Measurements from ENCODE around the gene ITIH4. TPM values are rescaled to one million over a fixed set of nuclear protein-coding genes. Genes with fewer than 3 reads are reported as not detected.

The ITIH4 gene
- total RNA-seq, 3 donors from 2014 or later (not counting 1 experiment from before 2014, with no cell fraction given) = 28.2 to 33.0 (median 32.8) TPM

DNA sequence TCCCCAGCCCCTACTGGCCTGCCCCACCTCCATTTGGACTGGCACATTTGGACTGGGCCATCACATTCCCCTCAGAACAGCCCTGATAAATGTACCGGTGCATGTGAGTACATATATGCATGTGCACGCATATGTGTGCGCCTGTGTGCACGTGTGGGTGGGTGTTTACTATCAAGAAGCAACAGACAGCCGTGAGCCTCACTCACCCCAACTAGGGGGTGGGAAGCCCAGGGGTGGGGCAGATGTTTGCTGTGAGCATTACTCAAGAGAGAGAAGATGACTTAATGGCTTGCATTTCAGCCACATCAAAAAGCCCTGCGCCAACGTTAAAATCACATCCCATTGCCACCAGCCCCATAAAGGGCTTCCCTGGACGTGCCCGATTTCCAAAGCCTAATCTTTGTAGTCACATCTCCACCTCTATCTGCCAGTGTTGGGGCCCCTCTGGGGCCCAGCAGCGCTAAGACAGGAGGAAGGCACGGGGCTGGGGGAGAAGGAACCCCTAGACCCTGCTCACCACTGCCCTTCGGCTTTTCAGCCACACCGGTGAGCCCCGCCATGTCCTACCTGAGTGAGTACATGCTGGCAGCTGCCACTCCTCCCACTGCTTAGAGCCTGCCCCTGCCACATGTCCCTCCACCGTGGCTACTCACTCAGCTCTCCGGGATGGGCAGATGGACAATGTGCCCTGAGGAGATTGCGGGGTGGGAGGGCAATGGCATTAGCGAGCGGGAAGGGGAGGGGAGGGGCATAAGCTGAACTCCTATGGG lies 25.0 kb downstream of the ITIH4 start:
- no peak overlapping the region for H3K27ac ChIP-seq (ENCODE audit: low read length)
- ATAC-seq (no peak), DNase-seq (no peak)
- TF ChIP-seq, protein P1, sequence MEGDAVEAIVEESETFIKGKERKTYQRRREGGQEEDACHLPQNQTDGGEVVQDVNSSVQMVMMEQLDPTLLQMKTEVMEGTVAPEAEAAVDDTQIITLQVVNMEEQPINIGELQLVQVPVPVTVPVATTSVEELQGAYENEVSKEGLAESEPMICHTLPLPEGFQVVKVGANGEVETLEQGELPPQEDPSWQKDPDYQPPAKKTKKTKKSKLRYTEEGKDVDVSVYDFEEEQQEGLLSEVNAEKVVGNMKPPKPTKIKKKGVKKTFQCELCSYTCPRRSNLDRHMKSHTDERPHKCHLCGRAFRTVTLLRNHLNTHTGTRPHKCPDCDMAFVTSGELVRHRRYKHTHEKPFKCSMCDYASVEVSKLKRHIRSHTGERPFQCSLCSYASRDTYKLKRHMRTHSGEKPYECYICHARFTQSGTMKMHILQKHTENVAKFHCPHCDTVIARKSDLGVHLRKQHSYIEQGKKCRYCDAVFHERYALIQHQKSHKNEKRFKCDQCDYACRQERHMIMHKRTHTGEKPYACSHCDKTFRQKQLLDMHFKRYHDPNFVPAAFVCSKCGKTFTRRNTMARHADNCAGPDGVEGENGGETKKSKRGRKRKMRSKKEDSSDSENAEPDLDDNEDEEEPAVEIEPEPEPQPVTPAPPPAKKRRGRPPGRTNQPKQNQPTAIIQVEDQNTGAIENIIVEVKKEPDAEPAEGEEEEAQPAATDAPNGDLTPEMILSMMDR (IDR thresholded peaks at IDR 0.05) = no peak
- no peaks in the 10 kb centered on the region for H3K9me3 ChIP-seq (ENCODE audit: control insufficient read depth, insufficient read depth, low read length)
- no peaks in the 10 kb centered on the region for H3K27me3 Mint-ChIP-seq (ENCODE audit: low read depth in 2 of 2)
- no peaks in the 10 kb centered on the region for H3K9me3 Mint-ChIP-seq
- WGBS (ENCODE audit: insufficient coverage) = 92% methylated on average over 15 of the region's 19 CpGs
- peaks cover 0 to 23% of the 10 kb centered on the region in 2 donors for H3K4me1 Mint-ChIP-seq
- no peaks in the 10 kb centered on the region for H3K27me3 ChIP-seq (ENCODE audit: control insufficient read depth, insufficient read depth, low read length)
- H3K36me3 ChIP-seq (ENCODE audit: control insufficient read depth, insufficient read depth, low read length) = no peaks in the 10 kb centered on the region
- H3K4me3 ChIP-seq (ENCODE audit: low read length) = no peak overlapping the region
- peaks cover 15% of the 10 kb centered on the region for H3K4me1 ChIP-seq (ENCODE audit: control insufficient read depth, insufficient read depth, low read length)
- H3K4me3 Mint-ChIP-seq = no peak overlapping the region
- no peak overlapping the region for H3K27ac Mint-ChIP-seq
- intact Hi-C loops (cut with micrococcal nuclease) = no loop called here
- H3K36me3 Mint-ChIP-seq = no peaks in the 10 kb centered on the region

GRCh38 chr3:52801839-52802238 lies 28.6 kb downstream of the ITIH4 start:
- Mint-ChIP-seq H3K4me1 (peaks cover 0 to 3% of the 10 kb centered on the region in 2 donors), H3K27ac (no peak overlapping the region), H3K9me3 (no peaks in the 10 kb centered on the region), H3K4me3 (no peak overlapping the region), H3K36me3 (no peaks in the 10 kb centered on the region), H3K27me3 (ENCODE audit: low read depth in 2 of 2) (no peaks in the 10 kb centered on the region)
- Histone ChIP-seq H3K4me3 (ENCODE audit: low read length) (no peak overlapping the region), H3K27me3 (ENCODE audit: control insufficient read depth, insufficient read depth, low read length) (no peaks in the 10 kb centered on the region), H3K36me3 (ENCODE audit: control insufficient read depth, insufficient read depth, low read length) (no peaks in the 10 kb centered on the region), H3K9me3 (ENCODE audit: control insufficient read depth, insufficient read depth, low read length) (no peaks in the 10 kb centered on the region), H3K4me1 (ENCODE audit: control insufficient read depth, insufficient read depth, low read length) (peaks cover 2% of the 10 kb centered on the region), H3K27ac (ENCODE audit: low read length) (no peak overlapping the region)
- intact Hi-C loops (cut with micrococcal nuclease) = no loop called here
- WGBS (ENCODE audit: insufficient coverage) = 82% methylated on average over 5 of the region's 5 CpGs
- DNase-seq (no peak), ATAC-seq (no peak)
- TF ChIP-seq, protein P1 (IDR thresholded peaks at IDR 0.05) = no peak

DNA sequence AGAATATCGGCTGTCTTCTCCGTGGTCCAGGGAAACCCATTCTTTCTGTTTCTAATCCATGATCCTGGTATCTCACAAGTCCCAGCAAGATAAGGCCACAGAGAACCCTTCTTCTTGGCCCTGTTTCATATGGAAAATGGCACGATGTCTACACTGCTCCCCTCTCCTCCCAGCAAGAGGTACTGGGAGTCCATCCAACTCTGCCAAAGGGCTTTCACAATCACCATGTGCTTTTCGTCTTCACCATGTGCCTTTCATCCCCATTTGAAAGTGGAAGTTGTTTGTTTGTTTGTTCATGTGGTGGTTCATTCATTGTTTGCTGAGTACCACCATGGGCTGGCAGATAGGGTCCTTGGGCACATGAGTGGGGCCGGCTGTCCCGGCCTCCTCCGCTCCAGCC lies 30.4 kb downstream of the ITIH4 start:
- no peaks in the 10 kb centered on the region for H3K36me3 Mint-ChIP-seq
- H3K9me3 ChIP-seq (ENCODE audit: control insufficient read depth, insufficient read depth, low read length) = no peaks in the 10 kb centered on the region
- H3K27me3 Mint-ChIP-seq (ENCODE audit: low read depth in 2 of 2) = no peaks in the 10 kb centered on the region
- H3K27me3 ChIP-seq (ENCODE audit: control insufficient read depth, insufficient read depth, low read length) = no peaks in the 10 kb centered on the region
- intact Hi-C loops (cut with micrococcal nuclease) = no loop called here
- H3K4me3 Mint-ChIP-seq = no peak overlapping the region
- H3K4me3 ChIP-seq (ENCODE audit: low read length) = no peak overlapping the region
- TF ChIP-seq, protein P1 (IDR thresholded peaks at IDR 0.05) = no peak
- H3K4me1 ChIP-seq (ENCODE audit: control insufficient read depth, insufficient read depth, low read length) = no peaks in the 10 kb centered on the region
- ATAC-seq (no peak), DNase-seq (no peak)
- H3K36me3 ChIP-seq (ENCODE audit: control insufficient read depth, insufficient read depth, low read length) = no peaks in the 10 kb centered on the region
- H3K27ac ChIP-seq (ENCODE audit: low read length) = no peak overlapping the region
- peaks cover 0 to 4% of the 10 kb centered on the region in 2 donors for H3K4me1 Mint-ChIP-seq
- no peaks in the 10 kb centered on the region for H3K9me3 Mint-ChIP-seq
- 97% methylated on average over 6 of the region's 7 CpGs for WGBS (ENCODE audit: insufficient coverage)
- H3K27ac Mint-ChIP-seq = no peak overlapping the region

Measured in natural killer cell (primary cell).